ENCODE results near the gene MAB21L3. TPM values are rescaled to one million over a fixed set of nuclear protein-coding genes. Genes with fewer than 3 reads are reported as not detected.

The MAB21L3 gene
- total and polyA plus RNA-seq, 2 of the 13 experiments (the other 11 are each of a cell fraction or from before 2014, with no cell fraction given), result 0.55 to 4.1 TPM

- TF ChIP-seq ZKSCAN5 (CRISPR knock-in tag; IDR thresholded peaks at IDR 0.05) (peak; percentile 29; the same call in 1 of the 2 replicates), KDM1A (CRISPR knock-in tag; IDR thresholded peaks at IDR 0.05) (no peak), ZNF564 (CRISPR knock-in tag; IDR thresholded peaks at IDR 0.05) (peak; percentile 94; the same call in 1 of the 2 replicates)
These were observed 66.7 kb downstream of the MAB21L3 start (continued) for GRCh38 chr1:116177861-116178260.

- no peaks in the 10 kb centered on the region for H3K9me3 ChIP-seq (ENCODE audit: low read length)
- no peak overlapping the region for H3K9ac ChIP-seq (ENCODE audit: insufficient read depth, low read depth, low read length)
- FAIRE-seq (no peak), ATAC-seq (peak; percentile 31), DNase-seq (ENCODE audit: low spot score) (no peak)
- no peaks in the 10 kb centered on the region for H3K27me3 ChIP-seq (ENCODE audit: control insufficient read depth in 1 of 2, insufficient read depth in 2 of 2, low read length in 2 of 2)
- BruUV-seq (replicated peaks), result no TSS peak
- no peak overlapping the region for H2AFZ ChIP-seq (ENCODE audit: low read length)
- H3K27ac ChIP-seq (ENCODE audit: extremely low read length, insufficient read depth, low read length), result peak overlapping the region; percentile 57
- no peaks in the 10 kb centered on the region for H3K36me3 ChIP-seq (replicated peaks in 1 of 2; ENCODE audit: control insufficient read depth in 1 of 2, insufficient read depth in 2 of 2, low read length in 2 of 2)
- POLR2A ChIA-PET, result no interaction called here
- intact Hi-C loops (cut with micrococcal nuclease; ENCODE audit: unreplicated experiment) (loop anchor here (1.0 kb wide), 1 partner anchor 26 kb away; no protein-coding TSS in a partner anchor), in situ Hi-C loops (cut with HindIII; ENCODE audit: extremely low pct_ligation_motif_present, low pct_unique_long_range_greater_than_20kb) (no loop called here)
- CTCF ChIA-PET (ENCODE audit: low intra/inter-chr PET ratio, low total read pairs), result no interaction called here
- 0 out of 2 replicates have a peak overlapping the region, but pooled peaks have one; percentile 53 for H3K4me2 ChIP-seq (ENCODE audit: low read depth, low read length)
- 0% methylated on average over 1 of the region's 1 CpG for WGBS (ENCODE audit: low lambda C conversion rate)
- H3K4me1 ChIP-seq (ENCODE audit: insufficient read depth, low read length), result peaks cover 93% of the 10 kb centered on the region
- H4K20me1 ChIP-seq (ENCODE audit: insufficient read depth, low read length), result no peaks in the 10 kb centered on the region
- no peak overlapping the region for H3K4me3 ChIP-seq (replicated peaks in 1 of 3; ENCODE audit: insufficient read depth in 1 of 3, low read depth in 2 of 3, low read length in 3 of 3)
- no peaks in the 10 kb centered on the region for H3K79me2 ChIP-seq (ENCODE audit: insufficient read depth, low read length)
- TF ChIP-seq BCL6 (CRISPR knock-in tag; IDR thresholded peaks at IDR 0.05), result no peak
- no peak for TF ChIP-seq RFXANK (CRISPR knock-in tag; IDR thresholded peaks at IDR 0.05)
- no peak for TF ChIP-seq TBL1XR1 (IDR thresholded peaks at IDR 0.05; ENCODE audit: borderline replicate concordance, low read length, partially characterized antibody)
- no peak for TF ChIP-seq PBX3 (CRISPR knock-in tag; IDR thresholded peaks at IDR 0.05; ENCODE audit: borderline replicate concordance)
- TF ChIP-seq MAFK (conservative IDR thresholded peaks at IDR 0.05 in 1 of 2, IDR thresholded peaks at IDR 0.05 in 1 of 2; ENCODE audit: low read length in 2 of 2), result no peak
- 0 out of 2 replicates have a peak, but pooled peaks have one; percentile 8 for TF ChIP-seq IRF9 (CRISPR knock-in tag; IDR thresholded peaks at IDR 0.05; ENCODE audit: borderline replicate concordance)
- no peak for TF ChIP-seq ATF4 (CRISPR knock-in tag; IDR thresholded peaks at IDR 0.05)
- no peak for TF ChIP-seq NONO (IDR thresholded peaks at IDR 0.05)
- no peak for TF ChIP-seq NONO (CRISPR knock-in tag; conservative IDR thresholded peaks at IDR 0.05)
- no peak for TF ChIP-seq ZFP36L1 (CRISPR knock-in tag; IDR thresholded peaks at IDR 0.05)
- no peak for TF ChIP-seq ZNF350 (CRISPR knock-in tag; IDR thresholded peaks at IDR 0.05; ENCODE audit: borderline replicate concordance, low read depth)
- no peak for TF ChIP-seq ZNF674 (CRISPR knock-in tag; IDR thresholded peaks at IDR 0.05; ENCODE audit: low read depth)
- TF ChIP-seq ARID2 (CRISPR knock-in tag; IDR thresholded peaks at IDR 0.05; ENCODE audit: borderline replicate concordance), result no peak
These were observed 67.6 kb downstream of the MAB21L3 start for GRCh38 chr1:116178837-116179236.
